C4-2B (cell line): Measurements from ENCODE around the gene VPS45.
"Not testable (repeated sequence)": the region's sequence is repeated elsewhere in the genome, so short reads cannot be mapped to it uniquely, and the experiment has no call there.

ENCODE experiments used
- H3K27ac ChIP-seq: fragments of 450-650 bp; 2 replicates; pipeline ENCODE4 v1.5.1; 2017
- CTCF ChIP-seq: fragments of 450-650 bp; conservative IDR thresholded peaks from 2 replicates; pipeline ENCODE4 v1.5.1; 2017; ENCODE audit warnings: mild to moderate bottlenecking
- ZFX ChIP-seq: fragments of 450-650 bp; IDR thresholded peaks from 2 replicates; pipeline ENCODE4 v1.6.1; 2017

VPS45 gene

GRCh38 chr1:150028322-150028721 is 39.3 kb upstream of the VPS45 start:
- TF ChIP-seq ZFX = no peak
- H3K27ac ChIP-seq = no peak overlapping the region

GRCh38 chr1:150034336-150034735 is 33.2 kb upstream of the VPS45 start:
- TF ChIP-seq CTCF (no peak), ZFX (no peak)
- H3K27ac ChIP-seq = no peak overlapping the region

GRCh38 chr1:150049926-150050325 is 17.6 kb upstream of the VPS45 start:
- TF ChIP-seq ZFX (no peak), CTCF (no peak)
- H3K27ac ChIP-seq = no peak overlapping the region

GRCh38 chr1:150051089-150051373 is 16.5 kb upstream of the VPS45 start:
- TF ChIP-seq ZFX = no peak
- no peak for TF ChIP-seq CTCF

GRCh38 chr1:150051905-150052412 is 15.6 kb upstream of the VPS45 start:
- H3K27ac ChIP-seq = not testable (repeated sequence)

More at GRCh38 chr1:150051089-150051373, 16.5 kb upstream of the VPS45 start:
- H3K27ac ChIP-seq = no peak overlapping the region

GRCh38 chr1:150053926-150054325 is 13.7 kb upstream of the VPS45 start:
- TF ChIP-seq CTCF (no peak), ZFX (no peak)
- no peak overlapping the region for H3K27ac ChIP-seq

GRCh38 chr1:150055507-150055906 is 12.1 kb upstream of the VPS45 start:
- H3K27ac ChIP-seq = not testable (repeated sequence)

GRCh38 chr1:150056407-150056806 is 11.2 kb upstream of the VPS45 start:
- no peak overlapping the region for H3K27ac ChIP-seq
- no peak for TF ChIP-seq CTCF
- no peak for TF ChIP-seq ZFX

GRCh38 chr1:150060260-150060659 is 7.3 kb upstream of the VPS45 start:
- no peak overlapping the region for H3K27ac ChIP-seq
- TF ChIP-seq CTCF (no peak), ZFX (no peak)
